GM18499 (cell line): ENCODE measurements around the gene ITGAX.

Experiments
- ATAC-seq: cut with Tn5 transposase; IDR thresholded peaks from one replicate; pipeline ENCODE4 v1.9.1; 2021; ENCODE audit warnings: moderate number of reproducible peaks; ENCODE audit not compliant: insufficient read depth, unreplicated experiment

ITGAX gene

DNA sequence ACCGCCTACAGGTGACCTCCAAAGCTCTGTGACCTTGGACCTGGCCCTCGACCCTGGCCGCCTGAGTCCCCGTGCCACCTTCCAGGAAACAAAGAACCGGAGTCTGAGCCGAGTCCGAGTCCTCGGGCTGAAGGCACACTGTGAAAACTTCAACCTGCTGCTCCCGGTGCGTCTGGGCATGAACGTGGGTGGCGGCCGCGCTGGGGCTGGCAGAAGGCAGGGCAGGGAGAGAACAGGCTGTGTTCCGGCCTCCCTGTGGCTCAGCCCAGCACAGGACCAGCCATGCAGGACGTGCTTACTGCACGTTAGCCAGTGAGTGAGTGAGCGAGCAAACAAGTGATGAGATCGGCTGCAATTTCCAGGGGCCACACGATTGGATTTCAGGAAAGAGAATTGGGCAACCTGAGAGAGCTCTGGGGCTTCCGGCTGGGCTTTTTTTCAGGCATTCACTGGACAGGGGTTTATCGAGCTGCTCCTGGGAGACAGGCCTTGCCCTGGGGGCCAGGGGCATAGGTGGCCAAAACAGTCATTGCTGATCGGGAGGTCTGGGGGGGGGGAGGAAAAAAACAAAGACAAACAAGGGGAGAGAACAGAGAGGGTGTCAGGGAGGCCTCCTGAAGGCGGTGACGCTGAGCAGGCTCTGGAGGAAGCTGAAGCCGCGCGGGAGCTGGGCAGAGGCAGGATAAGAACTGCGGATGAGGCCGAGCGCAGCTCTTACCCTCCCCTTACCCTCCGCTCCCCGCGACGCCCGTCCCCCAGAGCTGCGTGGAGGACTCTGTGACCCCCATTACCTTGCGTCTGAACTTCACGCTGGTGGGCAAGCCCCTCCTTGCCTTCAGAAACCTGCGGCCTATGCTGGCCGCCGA lies 16.9 kb downstream of the ITGAX start:
- ATAC-seq = no peak

DNA sequence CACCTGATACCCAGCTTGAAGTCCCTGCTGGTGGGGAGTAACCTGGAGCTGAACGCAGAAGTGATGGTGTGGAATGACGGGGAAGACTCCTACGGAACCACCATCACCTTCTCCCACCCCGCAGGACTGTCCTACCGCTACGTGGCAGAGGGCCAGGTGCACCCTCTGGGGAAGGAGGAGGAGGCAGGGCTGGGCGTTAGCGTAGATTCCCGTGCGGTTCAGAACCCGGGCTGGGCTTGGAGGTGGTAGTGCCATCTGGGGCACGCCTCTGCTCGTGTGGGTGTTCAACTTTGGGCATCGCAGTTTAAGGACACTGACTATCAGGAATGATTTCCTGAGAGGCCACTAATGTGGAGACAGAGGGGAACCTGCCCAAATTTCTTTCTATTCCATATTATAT lies 18.3 kb downstream of the ITGAX start:
- no peak for ATAC-seq

GRCh38 chr16:31375231-31375630 lies 20.3 kb downstream of the ITGAX start:
- ATAC-seq = no peak

GRCh38 chr16:31376705-31377104 lies 21.7 kb downstream of the ITGAX start:
- no peak for ATAC-seq

DNA sequence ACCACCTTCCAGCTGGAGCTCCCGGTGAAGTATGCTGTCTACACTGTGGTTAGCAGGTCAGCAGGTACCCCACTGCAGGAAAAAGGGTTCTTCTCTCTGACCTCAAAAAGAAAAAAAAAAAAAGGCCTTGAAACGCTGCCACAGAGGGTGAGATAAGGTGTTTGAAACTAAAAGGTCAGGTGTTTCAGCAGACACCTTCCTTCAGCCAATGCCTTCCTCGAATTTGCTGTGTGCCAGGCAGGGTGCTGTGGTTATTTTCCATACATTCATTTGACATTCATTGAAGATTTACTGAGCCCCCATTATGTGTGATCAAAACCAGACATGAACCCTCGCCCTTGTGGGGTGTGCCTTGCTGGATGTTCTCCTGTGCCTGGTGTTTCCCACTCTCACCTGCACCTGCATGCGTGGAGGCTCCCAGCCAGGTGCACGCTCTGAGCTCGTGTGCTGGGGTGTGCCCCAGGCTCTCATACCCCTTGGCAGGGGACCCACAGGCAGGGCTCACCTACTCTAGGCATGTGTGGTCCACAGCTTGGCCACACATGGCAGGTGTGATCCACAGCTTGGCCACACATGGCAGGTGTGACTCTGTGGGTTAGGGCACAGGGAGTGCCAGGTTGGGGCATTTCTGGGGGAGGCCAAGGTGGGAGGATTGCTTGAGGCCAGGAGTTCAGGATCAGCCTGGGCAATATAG lies 22.4 kb downstream of the ITGAX start:
- ATAC-seq = no peak

DNA sequence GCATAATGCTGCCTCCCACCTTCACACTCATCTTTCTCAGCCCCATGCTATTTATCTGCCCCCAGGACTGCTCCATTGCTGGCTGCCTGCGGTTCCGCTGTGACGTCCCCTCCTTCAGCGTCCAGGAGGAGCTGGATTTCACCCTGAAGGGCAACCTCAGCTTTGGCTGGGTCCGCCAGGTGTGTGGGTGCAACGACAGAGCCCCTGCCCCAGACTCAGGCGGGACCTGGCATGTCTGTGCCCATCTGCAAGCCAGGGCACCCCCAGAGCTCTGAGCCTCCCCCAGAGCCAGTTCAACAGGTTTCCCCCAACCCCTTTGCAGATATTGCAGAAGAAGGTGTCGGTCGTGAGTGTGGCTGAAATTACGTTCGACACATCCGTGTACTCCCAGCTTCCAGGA lies 25.2 kb downstream of the ITGAX start:
- no peak for ATAC-seq

GRCh38 chr16:31382485-31383161 lies 27.6 kb downstream of the ITGAX start:
- ATAC-seq = no peak

DNA sequence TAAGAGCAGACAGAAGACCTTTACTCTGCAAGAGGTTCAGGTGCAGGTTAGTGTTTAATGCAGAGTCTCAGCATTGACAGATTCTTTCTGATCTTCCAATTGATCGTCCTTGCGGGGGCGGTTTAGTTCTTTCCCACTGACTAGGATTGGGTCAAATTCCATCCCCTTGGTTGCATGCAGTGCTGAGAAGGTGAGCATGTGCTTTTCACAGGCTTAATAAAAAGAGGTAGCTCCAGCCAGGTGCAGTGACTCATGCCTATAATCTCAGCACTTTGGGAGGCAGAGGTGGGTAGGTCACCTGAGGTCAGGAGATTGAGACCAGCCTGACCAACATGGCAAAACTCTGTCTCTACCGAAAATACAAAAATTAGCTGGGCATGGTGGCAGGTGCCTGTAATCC lies 30.7 kb downstream of the ITGAX start:
- ATAC-seq = no peak

GRCh38 chr16:31386157-31386984 lies 31.4 kb downstream of the ITGAX start:
- no peak for ATAC-seq

GRCh38 chr16:31388535-31388934 lies 33.6 kb downstream of the ITGAX start:
- no peak for ATAC-seq

- no peak for ATAC-seq
Observed at GRCh38 chr16:31390504-31391041, 35.6 kb downstream of the ITGAX start.

GRCh38 chr16:31393056-31393455 lies 38.1 kb downstream of the ITGAX start, which contains the start of gene ITGAD:
ITGAD (plus strand) TSS chr16:31393335; CDS start chr16:31393361, 26 bp downstream.
- ATAC-seq = no peak

- ATAC-seq = no peak
Observed at GRCh38 chr16:31395647-31396046, 40.7 kb downstream of the ITGAX start.

GRCh38 chr16:31397096-31397660 lies 42.2 kb downstream of the ITGAX start:
- ATAC-seq = no peak

- ATAC-seq = no peak
Observed at GRCh38 chr16:31397701-31398100, 42.7 kb downstream of the ITGAX start.

DNA sequence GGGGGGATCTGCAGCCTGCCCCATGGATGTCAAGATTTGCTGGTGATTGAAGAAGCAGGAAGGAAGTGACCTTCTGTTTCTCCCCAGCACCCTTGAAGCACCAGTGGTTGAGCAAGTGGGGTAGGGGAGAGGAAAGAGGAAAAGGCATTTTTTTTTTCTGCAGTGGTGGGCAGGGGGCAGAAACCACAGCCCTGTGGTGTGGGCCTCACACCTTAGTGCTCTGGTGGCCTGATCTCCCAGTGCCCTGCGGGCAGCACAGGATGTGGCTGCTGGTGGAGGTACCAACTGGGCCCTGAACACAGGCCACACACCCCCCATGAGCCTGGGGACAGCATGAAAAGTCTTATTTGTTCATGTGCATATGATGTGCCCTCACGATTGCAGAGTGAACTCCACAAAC lies 45.2 kb downstream of the ITGAX start:
- ATAC-seq = no peak

- no peak for ATAC-seq
Observed at GRCh38 chr16:31401436-31401835, 46.5 kb downstream of the ITGAX start.

GRCh38 chr16:31402687-31403086 lies 47.7 kb downstream of the ITGAX start:
- ATAC-seq = no peak

GRCh38 chr16:31403590-31404352 lies 48.8 kb downstream of the ITGAX start:
- no peak for ATAC-seq
